Measurements from ENCODE around the gene DCDC2B. TPM values are rescaled to one million over a fixed set of nuclear protein-coding genes. Genes with fewer than 3 reads are reported as not detected.

Gene DCDC2B
- total and polyA plus RNA-seq, 2 of the 13 experiments (the other 11 are each of a cell fraction or from before 2014, with no cell fraction given), result not detected

DNA sequence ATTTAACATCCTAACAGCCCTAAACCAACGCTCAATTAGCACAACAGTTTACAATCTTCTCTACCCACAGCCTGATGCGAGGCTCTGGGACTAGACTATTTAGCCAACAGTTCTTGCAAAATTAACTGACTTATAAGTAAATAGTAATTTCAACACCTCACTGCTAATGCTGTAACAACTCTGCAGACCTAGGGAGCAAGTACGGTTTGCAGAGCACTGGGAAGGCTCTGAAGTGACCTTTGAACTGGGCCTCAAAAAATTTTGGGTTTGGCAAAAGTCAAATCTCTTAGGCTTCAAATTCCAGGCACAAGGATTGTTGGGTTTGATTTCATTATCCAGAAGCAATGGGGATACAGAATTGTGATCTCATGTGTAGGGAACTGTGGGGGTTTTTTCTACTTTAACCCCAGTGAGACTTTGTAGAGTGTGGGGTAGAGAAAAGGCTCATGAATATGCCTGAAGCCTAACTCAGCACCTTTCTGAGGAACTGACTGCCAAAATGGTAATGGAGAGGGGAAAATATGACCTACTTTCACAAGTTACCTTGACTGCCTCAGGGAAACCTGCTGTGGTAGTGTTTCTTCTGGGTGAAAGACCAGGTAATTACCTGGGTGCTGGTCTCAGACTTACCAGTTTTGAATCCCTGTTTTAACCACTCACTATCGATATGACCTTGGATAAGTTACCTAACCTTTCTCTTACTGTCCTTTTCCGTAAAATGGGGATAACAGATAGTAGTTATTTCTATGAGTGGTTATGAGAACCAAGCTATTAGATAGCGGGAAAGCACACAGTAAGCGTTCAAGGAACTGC lies 30.3 kb upstream of the DCDC2B start (continued):
- TF ChIP-seq, protein P1, sequence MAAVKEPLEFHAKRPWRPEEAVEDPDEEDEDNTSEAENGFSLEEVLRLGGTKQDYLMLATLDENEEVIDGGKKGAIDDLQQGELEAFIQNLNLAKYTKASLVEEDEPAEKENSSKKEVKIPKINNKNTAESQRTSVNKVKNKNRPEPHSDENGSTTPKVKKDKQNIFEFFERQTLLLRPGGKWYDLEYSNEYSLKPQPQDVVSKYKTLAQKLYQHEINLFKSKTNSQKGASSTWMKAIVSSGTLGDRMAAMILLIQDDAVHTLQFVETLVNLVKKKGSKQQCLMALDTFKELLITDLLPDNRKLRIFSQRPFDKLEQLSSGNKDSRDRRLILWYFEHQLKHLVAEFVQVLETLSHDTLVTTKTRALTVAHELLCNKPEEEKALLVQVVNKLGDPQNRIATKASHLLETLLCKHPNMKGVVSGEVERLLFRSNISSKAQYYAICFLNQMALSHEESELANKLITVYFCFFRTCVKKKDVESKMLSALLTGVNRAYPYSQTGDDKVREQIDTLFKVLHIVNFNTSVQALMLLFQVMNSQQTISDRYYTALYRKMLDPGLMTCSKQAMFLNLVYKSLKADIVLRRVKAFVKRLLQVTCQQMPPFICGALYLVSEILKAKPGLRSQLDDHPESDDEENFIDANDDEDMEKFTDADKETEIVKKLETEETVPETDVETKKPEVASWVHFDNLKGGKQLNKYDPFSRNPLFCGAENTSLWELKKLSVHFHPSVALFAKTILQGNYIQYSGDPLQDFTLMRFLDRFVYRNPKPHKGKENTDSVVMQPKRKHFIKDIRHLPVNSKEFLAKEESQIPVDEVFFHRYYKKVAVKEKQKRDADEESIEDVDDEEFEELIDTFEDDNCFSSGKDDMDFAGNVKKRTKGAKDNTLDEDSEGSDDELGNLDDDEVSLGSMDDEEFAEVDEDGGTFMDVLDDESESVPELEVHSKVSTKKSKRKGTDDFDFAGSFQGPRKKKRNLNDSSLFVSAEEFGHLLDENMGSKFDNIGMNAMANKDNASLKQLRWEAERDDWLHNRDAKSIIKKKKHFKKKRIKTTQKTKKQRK (IDR thresholded peaks at IDR 0.05; ENCODE audit: low read length), result no peak
- TF ChIP-seq CEBPB (IDR thresholded peaks at IDR 0.05; ENCODE audit: borderline replicate concordance, low read depth, low read length), result peak; percentile 96
- TF ChIP-seq, protein P2, sequence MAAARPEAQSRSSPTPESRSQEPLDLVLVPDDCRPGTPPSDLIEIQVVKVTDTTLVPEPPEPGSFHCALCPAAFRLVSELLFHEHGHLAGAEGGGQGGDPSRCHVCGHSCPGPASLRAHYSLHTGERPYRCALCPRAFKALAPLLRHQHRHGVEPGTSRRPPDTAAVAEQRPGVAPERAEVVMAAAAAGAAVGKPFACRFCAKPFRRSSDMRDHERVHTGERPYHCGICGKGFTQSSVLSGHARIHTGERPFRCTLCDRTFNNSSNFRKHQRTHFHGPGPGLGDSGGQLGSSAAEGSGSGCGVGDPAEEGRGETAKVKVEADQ (CRISPR knock-in tag; IDR thresholded peaks at IDR 0.05; ENCODE audit: borderline replicate concordance), result no peak
- TF ChIP-seq HNF1B (CRISPR knock-in tag; IDR thresholded peaks at IDR 0.05), result no peak
- peak; percentile 57; the same call in 1 of the 2 replicates for TF ChIP-seq NR2F6 (IDR thresholded peaks at IDR 0.05)
- TF ChIP-seq NR2F6 (CRISPR knock-in tag; IDR thresholded peaks at IDR 0.05), result peak; percentile 63
- TF ChIP-seq KLF13 (CRISPR knock-in tag; IDR thresholded peaks at IDR 0.05), result no peak
- TF ChIP-seq ZNF337 (CRISPR knock-in tag; IDR thresholded peaks at IDR 0.05; ENCODE audit: borderline replicate concordance, low read depth), result no peak
- no peak for TF ChIP-seq GPBP1L1 (CRISPR knock-in tag; IDR thresholded peaks at IDR 0.05)
- peak; percentile 84; the same call in 1 of the 2 replicates for TF ChIP-seq KLF6 (CRISPR knock-in tag; IDR thresholded peaks at IDR 0.05)
- no peak for TF ChIP-seq ZSCAN5A (CRISPR knock-in tag; IDR thresholded peaks at IDR 0.05; ENCODE audit: borderline replicate concordance)
- TF ChIP-seq IKZF4 (CRISPR knock-in tag; IDR thresholded peaks at IDR 0.05; ENCODE audit: borderline replicate concordance, low read depth, not compliant biosample characterization), result no peak
- TF ChIP-seq DPF2 (CRISPR knock-in tag; IDR thresholded peaks at IDR 0.05; ENCODE audit: borderline replicate concordance, low read depth), result 0 out of 2 replicates have a peak, but pooled peaks have one; percentile 65
- TF ChIP-seq ZNF629 (CRISPR knock-in tag; conservative IDR thresholded peaks at IDR 0.05), result peak; percentile 86
- TF ChIP-seq ARNTL (CRISPR knock-in tag; IDR thresholded peaks at IDR 0.05), result no peak
- no peak for TF ChIP-seq RORA (CRISPR knock-in tag; IDR thresholded peaks at IDR 0.05)
- no peak for TF ChIP-seq NFIB (CRISPR knock-in tag; IDR thresholded peaks at IDR 0.05; ENCODE audit: borderline replicate concordance)
- TF ChIP-seq ZNF570 (CRISPR knock-in tag; IDR thresholded peaks at IDR 0.05; ENCODE audit: borderline replicate concordance), result no peak
